Thyroid gland (tissue), 4 donors: Measurements from ENCODE around the gene NRN1. TPM values are rescaled to one million over a fixed set of nuclear protein-coding genes. Genes with fewer than 3 reads are reported as not detected.

Source experiments
- DNase-seq, 2 donors: peaks; one replicate each; pipeline ENCODE4 v3.0.0-alpha.2; 2019
- H3K27ac ChIP-seq, 3 donors: fragments of 200-600 bp; sonication (generic); 1 replicate in 2 of 3; 2 replicates in 1 of 3; pipeline ENCODE4 v1.5.1; 2016 to 2019; ENCODE audit warnings: mild to moderate bottlenecking in 1 of 3, moderate library complexity in 1 of 3
- H3K27me3 ChIP-seq: fragments of 200-600 bp; sonication (generic); one replicate; pipeline ENCODE4 v1.5.1; 2019
- H3K36me3 ChIP-seq, 2 donors: fragments of 200-600 bp; sonication (generic); one replicate each; pipeline ENCODE4 v1.5.1; 2016 to 2019
- H3K4me1 ChIP-seq, 2 donors: fragments of 200-600 bp; sonication (generic); one replicate each; pipeline ENCODE4 v1.5.1; 2017 to 2019
- H3K4me3 ChIP-seq, 3 donors: fragments of 200-600 bp; sonication (generic); replicated peaks in 1 of 3; 1 replicate in 2 of 3; 2 replicates in 1 of 3; pipeline ENCODE4 v1.5.1; 2016; ENCODE audit warnings: mild to moderate bottlenecking in 1 of 3
- H3K9me3 ChIP-seq: fragments of 200-600 bp; sonication (generic); one replicate; pipeline ENCODE4 v1.5.1; 2017
- POLR2A ChIP-seq, 2 donors: fragments of 450-650 bp; IDR thresholded peaks; one replicate each; pipeline ENCODE4 v1.6.1; 2017; ENCODE audit warnings: antibody characterized with exemption in 2 of 2, mild to moderate bottlenecking in 2 of 2, moderate library complexity in 1 of 2
- WGBS, 2 donors: methylation state at CpG; one replicate each; pipeline ENCODE4 v1.1.5; 2017; 5-methylcytosine and 5-hydroxymethylcytosine counted together
- intact Hi-C: fragments of 100-400 bp; cut with DNase I; formaldehyde crosslinking; loops from one replicate; pipeline ENCODE4 v1.15.1; 2023
- total RNA-seq, 4 donors: library from RNA; depleted of rRNA; stranded (reverse); fragments of >200 nt; gene quantifications; one replicate each; pipeline ENCODE4 v1.2.3, GENCODE V29; 2016
- TF ChIP-seq, protein P1 (sequence below), 6 experiments: fragments of 200-600 bp in 3 of 6; fragments of 450-650 bp in 3 of 6; sonication (generic) in 3 of 6; IDR thresholded peaks; one replicate each; pipeline ENCODE4 v1.5.1; 2016 to 2019; ENCODE audit warnings: antibody characterized with exemption in 6 of 6, mild to moderate bottlenecking in 2 of 6, inconsistent platforms in 1 of 6, moderate library complexity in 1 of 6

The NRN1 gene, protein sequence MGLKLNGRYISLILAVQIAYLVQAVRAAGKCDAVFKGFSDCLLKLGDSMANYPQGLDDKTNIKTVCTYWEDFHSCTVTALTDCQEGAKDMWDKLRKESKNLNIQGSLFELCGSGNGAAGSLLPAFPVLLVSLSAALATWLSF
- total RNA-seq: 10 to 100 TPM in 1 of 4 donors, 1 to 10 TPM in 3; 1.1 to 10.3 (median 6.2) TPM

DNA sequence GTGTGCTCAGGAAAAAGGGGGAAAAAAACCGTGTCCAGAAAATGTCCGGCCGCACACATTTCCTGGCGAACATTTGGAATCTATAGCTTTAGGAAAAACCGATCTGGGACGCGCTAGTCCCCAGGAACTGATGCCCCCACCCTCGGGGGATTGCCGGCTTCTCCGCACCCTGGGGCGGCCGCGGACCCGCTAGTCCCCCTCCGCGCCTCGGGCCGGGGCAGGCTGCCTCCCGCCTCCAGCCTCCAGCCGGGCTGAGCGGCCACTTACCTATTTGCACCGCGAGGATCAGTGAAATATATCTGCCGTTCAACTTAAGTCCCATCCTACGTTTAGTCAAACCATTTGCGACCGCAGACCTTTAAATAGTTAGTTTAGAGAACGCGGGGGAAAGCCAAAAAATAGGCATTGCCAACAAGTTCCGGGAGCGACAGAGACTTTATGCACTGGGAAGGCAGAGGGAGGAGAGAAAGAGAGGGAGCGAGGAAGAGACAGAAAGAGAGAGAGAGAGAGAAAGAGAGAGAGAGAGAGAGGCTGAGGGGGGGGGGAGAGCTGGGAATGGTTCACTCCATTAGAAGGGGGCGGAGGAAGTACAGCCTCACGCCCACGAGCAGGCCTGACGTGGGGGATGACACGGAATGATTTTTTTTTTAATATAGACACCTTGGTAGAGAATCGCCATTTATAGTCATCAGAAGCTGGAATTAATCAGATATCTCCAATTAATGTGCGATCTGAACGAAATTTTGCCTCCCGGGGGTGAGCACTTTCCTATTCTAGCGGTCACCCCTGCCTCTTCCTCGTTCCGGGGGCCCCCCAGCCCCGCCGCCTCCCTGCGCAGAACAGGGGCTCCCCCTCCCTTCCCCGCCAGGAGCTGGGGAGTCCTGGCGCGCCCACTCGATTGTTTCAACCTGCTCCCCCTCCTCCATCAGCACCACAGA, at the start of gene NRN1:
Gene NRN1 (minus strand): TSS at position 498 of the 938 bp plus-strand sequence. CDS start 176 bp downstream, at position 322.
- 4 to 5% methylated on average over 38 to 43 of the region's 51 CpGs for WGBS, 2 donors
- no peak for DNase-seq
- TF ChIP-seq, protein P1, sequence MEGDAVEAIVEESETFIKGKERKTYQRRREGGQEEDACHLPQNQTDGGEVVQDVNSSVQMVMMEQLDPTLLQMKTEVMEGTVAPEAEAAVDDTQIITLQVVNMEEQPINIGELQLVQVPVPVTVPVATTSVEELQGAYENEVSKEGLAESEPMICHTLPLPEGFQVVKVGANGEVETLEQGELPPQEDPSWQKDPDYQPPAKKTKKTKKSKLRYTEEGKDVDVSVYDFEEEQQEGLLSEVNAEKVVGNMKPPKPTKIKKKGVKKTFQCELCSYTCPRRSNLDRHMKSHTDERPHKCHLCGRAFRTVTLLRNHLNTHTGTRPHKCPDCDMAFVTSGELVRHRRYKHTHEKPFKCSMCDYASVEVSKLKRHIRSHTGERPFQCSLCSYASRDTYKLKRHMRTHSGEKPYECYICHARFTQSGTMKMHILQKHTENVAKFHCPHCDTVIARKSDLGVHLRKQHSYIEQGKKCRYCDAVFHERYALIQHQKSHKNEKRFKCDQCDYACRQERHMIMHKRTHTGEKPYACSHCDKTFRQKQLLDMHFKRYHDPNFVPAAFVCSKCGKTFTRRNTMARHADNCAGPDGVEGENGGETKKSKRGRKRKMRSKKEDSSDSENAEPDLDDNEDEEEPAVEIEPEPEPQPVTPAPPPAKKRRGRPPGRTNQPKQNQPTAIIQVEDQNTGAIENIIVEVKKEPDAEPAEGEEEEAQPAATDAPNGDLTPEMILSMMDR (IDR thresholded peaks at IDR 0.05): no peak
- TF ChIP-seq POLR2A (IDR thresholded peaks at IDR 0.05): no peak
- Histone ChIP-seq H3K27ac (peak within 1 kb of the TSS in 2 of 3 donors; percentile 3 to 55), H3K4me3 (peak within 1 kb of the TSS in 1 of 3 donors; percentile 29), H3K27me3 (peaks cover 69% of the 10 kb centered on the region), H3K36me3 (no peaks in the 10 kb centered on the region), H3K9me3 (no peaks in the 10 kb centered on the region), H3K4me1 (peaks cover 16 to 49% of the 10 kb centered on the region in 2 donors)
- intact Hi-C loops: no loop called here

DNA sequence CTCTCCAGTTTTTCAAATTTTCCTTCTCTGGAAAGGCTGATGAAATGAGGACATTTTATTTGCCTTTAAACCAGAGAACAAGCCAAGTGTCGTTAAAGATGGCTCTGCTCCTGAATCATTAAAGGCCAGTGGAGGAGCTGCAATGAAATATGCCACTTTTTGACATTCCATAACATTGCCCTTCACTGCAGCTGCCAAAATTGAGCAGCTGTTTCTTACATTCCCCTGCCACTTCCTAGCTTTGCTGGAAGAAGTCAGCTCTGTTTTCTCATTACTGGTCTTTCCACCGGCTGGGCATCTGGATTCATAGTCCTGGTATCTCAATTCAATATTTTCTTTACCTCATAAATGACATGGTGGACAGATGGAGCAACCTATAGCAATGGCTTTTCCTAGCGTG, 45.5 kb upstream of the NRN1 start:
- TF ChIP-seq, protein P1 (IDR thresholded peaks at IDR 0.05): no peak
- TF ChIP-seq POLR2A (IDR thresholded peaks at IDR 0.05): no peak
- intact Hi-C loops: no loop called here
- WGBS, 2 donors: 83 to 90% methylated on average over 3 of the region's 3 CpGs

DNA sequence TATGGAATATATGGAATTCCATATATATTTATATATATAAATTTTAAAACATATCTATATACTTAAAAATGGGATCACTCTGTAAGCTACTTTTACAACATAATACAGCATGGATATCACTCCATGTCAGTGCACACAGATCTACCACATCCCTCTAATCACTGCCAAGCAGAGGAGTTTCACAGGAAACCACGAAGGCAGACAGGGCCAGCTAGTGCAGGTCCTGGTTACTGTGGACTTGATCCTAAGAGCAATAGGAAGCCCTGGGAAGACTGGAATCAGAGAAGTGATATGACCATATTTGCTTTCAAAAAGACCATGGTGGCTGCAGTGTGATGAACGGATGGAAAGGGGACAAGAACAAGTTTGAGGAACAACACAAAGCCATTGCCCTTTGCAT, 40.0 kb upstream of the NRN1 start:
- Histone ChIP-seq H3K4me1 (no peaks in the 10 kb centered on the region), H3K36me3 (no peaks in the 10 kb centered on the region), H3K27ac (no peak overlapping the region), H3K4me3 (no peak overlapping the region), H3K27me3 (no peaks in the 10 kb centered on the region), H3K9me3 (no peaks in the 10 kb centered on the region)
- WGBS, 2 donors: 73 to 84% methylated on average over 2 of the region's 2 CpGs
- intact Hi-C loops: no loop called here
- no peak for DNase-seq
- TF ChIP-seq, protein P1 (IDR thresholded peaks at IDR 0.05): no peak
- no peak for TF ChIP-seq POLR2A (IDR thresholded peaks at IDR 0.05)

More for the DNA sequence above, 45.5 kb upstream of the NRN1 start:
- no peaks in the 10 kb centered on the region for H3K9me3 ChIP-seq
- no peaks in the 10 kb centered on the region for H3K27me3 ChIP-seq
- H3K4me1 ChIP-seq: no peaks in the 10 kb centered on the region
- no peak overlapping the region for H3K4me3 ChIP-seq
- DNase-seq: no peak
- no peak overlapping the region for H3K27ac ChIP-seq
- no peaks in the 10 kb centered on the region for H3K36me3 ChIP-seq

DNA sequence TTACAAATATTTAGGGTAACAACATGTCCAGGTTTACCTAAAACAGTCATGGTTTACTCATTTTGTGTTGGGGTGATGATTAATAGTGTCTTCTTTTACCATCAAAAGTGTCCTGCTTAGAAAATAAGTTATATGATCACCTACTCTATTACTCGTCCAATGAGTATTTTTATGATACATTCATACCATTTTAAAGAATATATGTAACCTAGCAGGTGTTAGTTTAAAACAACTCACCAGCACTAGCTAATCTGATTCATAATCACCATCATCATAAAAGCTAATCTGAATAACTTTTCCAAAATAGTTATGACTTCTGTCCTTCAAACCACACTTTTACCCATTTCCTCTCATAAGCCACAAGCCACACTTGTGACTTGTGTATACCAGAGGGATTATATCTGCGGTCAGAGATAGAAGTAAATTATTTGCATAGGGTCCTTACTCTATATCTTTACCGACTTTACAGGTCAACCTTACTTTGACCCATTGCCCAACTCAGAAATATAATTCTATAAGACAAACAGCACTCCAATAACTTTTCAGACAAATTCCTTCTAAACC, 33.3 kb upstream of the NRN1 start:
- Histone ChIP-seq H3K4me1 (no peaks in the 10 kb centered on the region), H3K27ac (no peak overlapping the region), H3K36me3 (no peaks in the 10 kb centered on the region), H3K27me3 (no peaks in the 10 kb centered on the region), H3K4me3 (no peak overlapping the region), H3K9me3 (no peaks in the 10 kb centered on the region)
- no peak for DNase-seq
- intact Hi-C loops: no loop called here
- no peak for TF ChIP-seq POLR2A (IDR thresholded peaks at IDR 0.05)
- TF ChIP-seq, protein P1 (IDR thresholded peaks at IDR 0.05): no peak
- WGBS, 2 donors: 82 to 85% methylated on average over 3 of the region's 3 CpGs
